Ovary (tissue), 3 donors: ENCODE data around the gene DAZL.

Experiments used
- POLR2A ChIP-seq: fragments of 450-650 bp; IDR thresholded peaks from one replicate; pipeline ENCODE4 v1.6.1; 2017; ENCODE audit warnings: antibody characterized with exemption, mild to moderate bottlenecking, moderate library complexity
- TF ChIP-seq, protein P1 (sequence below), 3 donors: fragments of 450-650 bp in 2 of 3; fragments of 200-600 bp in 1 of 3; IDR thresholded peaks; one replicate each; pipeline versions ENCODE4 v1.5.1 to v1.8.0; 2016 to 2022; ENCODE audit warnings: antibody characterized with exemption in 3 of 3, mild to moderate bottlenecking in 1 of 3
- donor health status: DM: no; HTN: no; CAD: no.

DNA sequence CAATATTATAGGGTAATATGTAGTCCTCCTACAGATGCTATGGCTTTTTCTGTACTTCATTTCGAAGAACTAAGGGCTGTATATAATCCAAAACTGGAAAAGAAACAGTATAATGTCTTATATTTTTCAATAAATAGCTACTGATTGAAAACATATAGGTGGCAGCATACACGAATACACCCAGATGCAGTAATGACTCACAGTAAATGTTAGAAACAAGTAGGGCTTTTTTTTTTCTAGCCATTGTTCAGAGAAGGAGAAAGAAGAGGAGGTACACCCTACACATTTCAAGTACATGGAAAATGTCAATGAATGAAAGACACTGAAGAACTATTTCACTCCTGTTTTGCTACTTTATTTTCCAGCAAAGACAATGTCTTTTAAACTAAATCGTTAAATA lies 9.4 kb downstream of the DAZL start:
- TF ChIP-seq, protein P1, sequence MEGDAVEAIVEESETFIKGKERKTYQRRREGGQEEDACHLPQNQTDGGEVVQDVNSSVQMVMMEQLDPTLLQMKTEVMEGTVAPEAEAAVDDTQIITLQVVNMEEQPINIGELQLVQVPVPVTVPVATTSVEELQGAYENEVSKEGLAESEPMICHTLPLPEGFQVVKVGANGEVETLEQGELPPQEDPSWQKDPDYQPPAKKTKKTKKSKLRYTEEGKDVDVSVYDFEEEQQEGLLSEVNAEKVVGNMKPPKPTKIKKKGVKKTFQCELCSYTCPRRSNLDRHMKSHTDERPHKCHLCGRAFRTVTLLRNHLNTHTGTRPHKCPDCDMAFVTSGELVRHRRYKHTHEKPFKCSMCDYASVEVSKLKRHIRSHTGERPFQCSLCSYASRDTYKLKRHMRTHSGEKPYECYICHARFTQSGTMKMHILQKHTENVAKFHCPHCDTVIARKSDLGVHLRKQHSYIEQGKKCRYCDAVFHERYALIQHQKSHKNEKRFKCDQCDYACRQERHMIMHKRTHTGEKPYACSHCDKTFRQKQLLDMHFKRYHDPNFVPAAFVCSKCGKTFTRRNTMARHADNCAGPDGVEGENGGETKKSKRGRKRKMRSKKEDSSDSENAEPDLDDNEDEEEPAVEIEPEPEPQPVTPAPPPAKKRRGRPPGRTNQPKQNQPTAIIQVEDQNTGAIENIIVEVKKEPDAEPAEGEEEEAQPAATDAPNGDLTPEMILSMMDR (IDR thresholded peaks at IDR 0.05) = no peak
- no peak for TF ChIP-seq POLR2A
